SW480 (cell line): ENCODE measurements around the gene ARHGEF3.

Source experiments
- DNase-seq: peaks from one replicate; pipeline ENCODE4 v3.0.0-alpha.2; 2016; ENCODE audit warnings: low spot score

Gene ARHGEF3

DNA sequence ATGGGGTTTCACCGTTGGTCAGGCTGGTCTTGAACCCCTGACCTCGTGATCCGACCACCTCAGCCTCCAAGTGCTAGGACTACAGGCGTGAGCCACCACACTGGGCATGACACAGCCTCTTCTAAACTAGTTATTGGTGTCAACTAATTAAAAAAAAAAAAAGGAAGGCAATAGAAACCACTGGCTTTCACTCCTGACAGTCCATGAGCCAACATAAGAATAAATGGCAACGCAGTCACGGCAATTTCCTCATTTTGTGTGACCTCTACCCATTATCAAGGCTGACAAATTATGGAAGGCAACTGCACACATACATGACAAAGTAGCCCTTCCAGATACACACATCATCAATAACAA lies 5.9 kb downstream of the ARHGEF3 start:
- DNase-seq, result no peak

DNA sequence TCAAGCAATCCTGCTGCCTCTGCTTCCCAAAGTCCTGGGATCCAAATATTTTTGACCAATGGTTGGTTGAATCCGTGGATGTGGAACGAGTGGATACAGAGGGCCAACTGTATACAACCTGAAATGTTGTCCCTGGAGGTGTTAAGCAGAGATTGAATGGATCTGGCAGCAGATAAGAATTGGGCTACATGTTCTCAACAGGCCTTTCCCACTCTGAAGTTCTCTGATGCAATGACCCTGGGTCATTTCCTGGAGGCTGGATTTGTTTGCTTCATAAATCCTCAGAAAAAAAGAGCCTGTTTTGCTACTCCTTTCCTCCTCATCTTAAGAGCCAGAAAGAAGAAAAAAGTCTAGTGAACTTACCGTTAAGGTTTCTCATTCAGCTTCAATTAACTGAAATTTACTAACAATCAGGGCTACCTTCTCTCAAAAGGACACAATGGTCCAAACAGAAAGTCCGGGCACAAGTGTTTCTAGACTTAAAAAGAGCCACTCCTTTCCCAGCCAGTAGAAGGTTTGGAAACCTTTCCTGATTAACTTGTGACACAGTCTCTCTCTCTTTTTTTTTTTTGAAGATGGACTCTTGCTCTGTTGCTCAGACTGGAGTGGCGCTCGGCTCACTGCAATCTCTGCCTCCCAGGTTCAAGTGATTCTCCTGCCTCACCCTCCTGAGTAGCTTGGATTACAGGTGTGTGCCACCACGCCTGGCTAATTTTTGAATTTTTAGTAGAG lies 6.5 kb downstream of the ARHGEF3 start:
- no peak for DNase-seq

DNA sequence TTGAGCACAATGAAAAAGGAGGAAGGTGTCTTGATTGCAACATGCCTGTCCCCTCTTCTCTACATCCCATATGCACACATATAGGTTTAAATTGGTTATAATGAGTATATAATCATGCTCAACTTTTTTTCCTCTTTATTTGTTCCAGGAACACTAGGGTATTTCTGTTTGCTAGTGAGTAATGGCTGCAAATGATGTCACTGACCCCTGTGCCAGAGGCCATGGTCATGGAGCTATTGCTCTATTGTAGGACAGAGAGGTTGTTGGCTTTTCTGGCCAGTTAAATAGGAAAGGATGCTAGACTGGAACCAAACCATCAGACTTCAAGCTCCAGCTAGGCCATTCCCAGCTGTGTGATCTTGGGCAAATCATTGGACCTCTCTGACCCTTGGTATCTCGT lies 9.6 kb downstream of the ARHGEF3 start:
- DNase-seq, result no peak

DNA sequence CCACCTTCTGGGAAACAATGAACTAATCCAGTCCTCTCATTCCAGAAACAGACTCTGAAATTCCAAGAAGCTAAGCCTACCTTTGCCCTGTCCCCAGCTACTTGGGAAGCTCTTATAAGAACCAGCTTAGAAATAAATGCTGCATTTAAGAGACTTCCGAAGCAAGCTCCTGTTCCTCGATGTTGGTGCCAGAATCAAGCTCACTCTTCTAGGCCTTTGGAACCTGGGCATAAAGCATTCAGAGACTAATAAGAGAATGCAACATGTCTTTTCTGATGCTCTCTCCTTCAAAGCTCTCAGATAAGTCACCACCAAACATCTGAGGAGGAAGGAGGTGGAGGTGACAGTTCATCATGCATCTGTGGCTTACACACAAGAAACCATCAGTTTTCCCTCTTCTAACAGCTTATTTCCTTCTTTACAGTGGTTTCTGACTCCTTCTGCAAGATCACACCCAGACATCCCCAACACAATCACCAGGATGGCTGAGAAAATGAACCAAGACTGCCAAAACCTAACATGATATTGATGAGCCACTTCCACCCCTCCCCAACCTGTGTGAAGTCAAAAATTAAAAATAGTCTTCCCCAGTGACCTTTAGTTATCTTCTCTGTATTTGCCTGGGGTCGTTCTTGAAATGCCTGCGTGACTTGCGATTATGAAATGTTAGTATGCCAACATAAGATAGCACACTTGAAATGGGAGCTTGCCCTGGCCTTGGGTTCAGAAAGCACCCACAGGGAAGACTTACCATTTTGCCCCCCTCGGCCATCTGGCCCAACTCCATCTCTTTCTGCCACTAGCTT lies 11.5 kb downstream of the ARHGEF3 start:
- DNase-seq, result no peak

DNA sequence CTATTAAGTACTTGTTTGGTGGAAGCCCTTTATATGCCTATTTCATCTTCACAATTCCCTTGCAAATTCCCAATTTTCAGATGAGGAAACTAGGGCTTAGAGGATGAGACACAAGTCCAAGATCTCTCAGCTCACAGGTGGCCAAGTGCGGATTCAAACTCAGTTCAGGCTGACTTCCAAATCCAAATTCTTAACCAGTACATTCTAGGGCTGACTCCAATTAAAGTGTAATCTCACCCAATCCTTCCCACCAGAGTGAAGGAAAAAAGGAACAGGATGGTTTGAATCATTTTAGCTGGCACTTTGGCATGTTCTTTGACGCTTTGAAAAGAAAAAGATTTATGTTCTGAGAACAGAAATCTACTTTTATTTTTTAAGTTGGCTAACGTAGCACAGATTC lies 12.7 kb downstream of the ARHGEF3 start:
- no peak for DNase-seq

DNA sequence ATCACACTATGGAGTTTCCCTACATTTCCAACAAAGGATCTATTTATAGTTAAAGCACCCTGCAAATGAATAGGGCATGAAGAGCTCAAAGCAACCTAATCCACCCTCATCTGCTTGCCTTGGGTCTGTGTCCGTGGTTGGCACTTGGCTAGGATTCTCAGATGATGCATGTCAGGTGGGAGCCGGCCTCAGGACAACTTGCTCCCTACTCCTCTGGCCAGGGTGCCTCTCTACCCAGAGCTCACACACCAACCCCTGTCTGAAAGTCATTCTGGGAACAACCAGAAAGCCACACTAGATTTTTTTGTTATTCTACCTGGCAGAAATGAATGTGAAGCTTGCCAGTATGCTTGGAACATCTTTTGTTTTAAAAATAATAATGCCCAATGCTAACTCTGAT lies 13.2 kb downstream of the ARHGEF3 start:
- DNase-seq, result no peak

DNA sequence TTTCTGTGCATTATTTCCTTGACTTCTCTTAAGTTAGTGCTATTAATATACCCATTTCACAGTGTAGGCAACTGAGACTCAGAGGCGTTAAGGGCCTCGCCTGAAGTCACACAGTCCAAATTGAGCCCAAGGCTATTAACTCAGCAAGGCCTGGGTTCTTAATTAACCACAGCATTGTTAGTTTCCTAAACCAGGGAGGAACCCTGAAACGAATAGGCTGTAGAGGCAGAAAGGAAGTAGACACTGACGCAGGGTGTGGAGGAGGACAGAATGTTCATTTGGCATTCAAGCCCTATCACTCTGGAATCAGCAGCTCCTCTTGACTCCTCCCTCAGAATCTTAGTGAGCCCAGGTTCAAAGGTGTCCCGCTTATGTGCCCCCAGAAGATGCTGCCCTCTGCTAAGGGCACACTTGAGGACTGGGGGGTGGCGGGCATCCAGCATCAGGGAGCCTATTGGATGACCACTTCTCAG lies 13.9 kb downstream of the ARHGEF3 start:
- no peak for DNase-seq

DNA sequence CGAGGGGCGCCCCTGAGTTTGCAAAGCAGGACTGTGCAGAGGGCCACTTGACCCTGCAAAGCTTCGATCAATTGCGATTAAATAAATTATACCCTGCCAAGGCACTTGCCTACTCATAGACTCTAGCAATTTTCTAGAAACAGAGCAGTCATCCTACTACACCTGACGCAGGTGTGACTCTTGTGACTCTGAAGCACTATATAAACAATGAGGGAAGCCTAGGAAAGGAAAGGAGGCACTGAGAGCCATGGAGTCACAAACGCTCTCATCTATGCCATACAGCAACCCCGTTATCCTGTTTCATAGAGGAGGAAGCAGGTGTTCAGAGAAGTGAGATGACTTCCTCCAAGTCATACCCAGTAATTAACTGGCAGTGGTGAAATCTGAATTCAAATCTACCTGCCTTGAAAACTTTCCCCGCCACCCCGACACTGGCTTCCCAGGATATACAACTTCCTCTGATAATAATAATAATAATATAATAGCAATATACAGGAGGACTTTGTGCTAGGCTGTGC lies 14.4 kb downstream of the ARHGEF3 start:
- no peak for DNase-seq

DNA sequence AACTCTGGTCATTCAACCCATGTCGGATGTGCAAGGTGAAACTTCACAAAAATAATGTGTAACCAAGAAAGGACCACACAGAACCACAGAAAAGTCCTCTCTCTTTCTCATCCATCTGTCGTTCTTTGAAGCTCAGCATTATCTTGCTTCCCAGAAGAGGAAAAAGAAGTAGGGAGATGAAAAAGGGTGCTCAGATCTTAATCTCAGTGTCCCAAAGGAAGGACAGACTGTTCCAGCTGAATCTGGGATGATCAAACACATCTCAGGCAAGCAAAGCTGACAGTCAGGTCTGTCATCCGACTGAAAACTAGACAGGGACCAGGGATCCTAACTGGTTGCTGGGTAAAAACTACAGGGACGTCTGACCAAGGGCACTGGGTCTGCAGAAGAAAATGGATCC lies 16.2 kb downstream of the ARHGEF3 start:
- DNase-seq, result no peak

DNA sequence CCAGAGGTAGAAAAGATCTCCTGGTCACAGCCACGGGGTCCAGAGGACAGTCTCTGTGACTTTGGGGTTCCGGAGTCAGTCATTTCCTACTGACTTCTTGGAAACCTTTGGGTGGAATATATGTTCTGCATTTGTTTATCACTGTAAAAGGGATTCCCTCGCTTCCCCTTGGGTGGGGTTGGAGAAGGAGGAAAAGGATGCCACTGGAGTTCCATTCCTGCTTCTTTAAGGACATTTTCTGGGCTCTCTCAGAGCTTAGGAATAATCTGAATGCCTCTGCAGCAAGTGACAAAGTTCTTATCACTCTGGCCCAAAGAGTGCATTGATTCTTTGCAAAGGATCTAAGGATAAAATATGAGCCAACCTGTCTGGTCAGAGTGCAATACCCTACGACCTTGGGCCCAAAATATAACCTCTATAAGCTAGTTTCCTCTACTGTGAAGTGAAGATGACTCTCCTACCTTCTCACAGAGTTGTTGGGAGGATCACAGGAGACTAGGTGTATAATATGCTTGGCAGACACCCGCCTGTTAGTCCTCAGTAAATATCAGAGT lies 17.2 kb downstream of the ARHGEF3 start:
- DNase-seq, result no peak

DNA sequence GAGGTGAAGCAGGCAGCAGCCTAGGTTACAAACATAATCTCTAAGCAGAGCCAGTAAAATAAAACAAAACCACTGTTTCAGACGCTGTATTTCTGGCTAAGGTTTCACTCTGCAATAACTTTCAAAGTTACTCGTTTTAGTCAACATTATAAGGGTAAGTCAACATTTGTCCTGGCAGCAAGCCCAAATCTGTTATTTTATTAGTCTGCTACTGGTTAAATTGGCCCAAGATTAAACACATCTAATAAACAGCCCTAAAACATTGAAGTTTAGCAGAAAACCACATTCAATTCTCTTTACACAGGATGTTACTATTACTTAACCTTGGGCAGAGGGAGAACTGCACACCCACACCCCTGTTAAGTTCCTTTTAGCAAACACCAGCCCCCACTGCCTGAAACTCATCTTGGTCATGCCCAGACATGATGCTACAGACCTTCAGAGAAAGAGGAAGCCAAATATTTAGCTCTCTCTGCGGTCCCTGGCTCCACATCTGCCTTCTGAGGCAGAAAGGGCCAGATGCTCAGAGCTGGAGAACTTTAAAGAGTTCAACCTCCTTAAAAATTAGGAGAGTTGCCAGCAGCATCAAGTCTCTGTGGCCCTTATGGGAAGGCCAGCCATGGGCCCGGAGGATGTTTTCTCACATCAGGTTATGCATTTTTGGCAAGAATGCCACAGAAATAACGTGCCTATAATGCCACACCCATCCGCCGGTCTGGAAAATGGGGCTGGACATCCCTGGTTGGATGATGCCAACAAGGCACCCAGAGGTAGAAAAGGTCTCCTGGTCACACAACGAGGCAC lies 17.9 kb downstream of the ARHGEF3 start:
- DNase-seq, result no peak

DNA sequence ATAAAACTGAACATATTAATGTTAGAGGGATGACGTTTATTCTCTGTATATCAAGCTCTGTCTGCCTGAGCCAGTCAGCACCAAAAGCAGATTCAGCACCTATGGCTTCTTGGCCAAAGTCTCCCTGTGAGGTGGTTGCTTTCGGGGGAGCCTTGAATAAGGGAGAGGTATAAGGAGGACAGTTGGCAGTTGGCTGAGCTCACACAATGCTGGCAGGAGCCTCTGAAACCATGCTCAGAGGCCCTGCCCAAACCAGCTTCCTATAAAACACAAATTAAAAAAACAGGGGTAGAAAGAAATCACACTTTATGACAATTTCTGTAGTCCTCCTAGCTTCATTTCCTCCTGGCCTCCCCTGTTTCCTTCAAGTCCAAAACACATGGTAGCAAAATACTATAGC lies 18.8 kb downstream of the ARHGEF3 start:
- no peak for DNase-seq

DNA sequence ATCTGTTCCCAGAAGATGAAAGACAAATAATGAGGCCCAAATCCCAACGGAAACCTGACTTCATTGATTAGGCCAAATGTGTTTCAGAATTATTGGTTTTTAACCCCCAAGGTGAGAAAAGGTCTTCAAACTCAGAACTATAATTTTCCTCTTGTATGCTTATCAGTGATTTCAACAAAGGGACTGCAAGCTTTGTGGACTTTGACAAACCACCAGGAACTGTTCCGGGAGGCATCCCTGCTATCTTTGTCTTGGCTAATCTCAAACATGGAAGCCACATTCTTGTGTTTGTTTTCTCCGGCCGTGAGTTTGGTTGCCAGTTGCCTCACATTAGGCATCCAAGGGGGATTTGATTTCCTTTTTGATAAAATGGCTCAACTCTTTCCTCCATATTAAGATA lies 19.5 kb downstream of the ARHGEF3 start:
- no peak for DNase-seq

DNA sequence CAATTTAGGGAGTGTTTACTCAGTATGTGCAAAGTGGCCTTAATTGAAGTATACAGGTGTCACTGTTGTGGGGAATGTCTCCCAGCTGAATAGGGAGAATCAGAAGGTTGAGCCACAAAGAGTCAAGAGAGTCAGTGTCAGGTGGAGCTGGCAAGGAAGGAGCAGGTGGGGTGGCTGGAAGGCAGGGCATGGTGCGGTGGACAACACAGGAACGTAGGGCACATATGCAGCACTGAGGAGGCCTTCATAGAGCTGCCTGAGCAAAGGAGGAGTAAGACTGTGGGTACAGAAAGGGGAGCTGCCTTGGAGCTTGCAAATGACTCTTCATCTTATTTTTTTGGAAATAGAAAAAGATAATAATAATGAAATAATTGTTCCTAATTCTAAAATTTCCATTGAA lies 20.0 kb downstream of the ARHGEF3 start:
- DNase-seq, result no peak

DNA sequence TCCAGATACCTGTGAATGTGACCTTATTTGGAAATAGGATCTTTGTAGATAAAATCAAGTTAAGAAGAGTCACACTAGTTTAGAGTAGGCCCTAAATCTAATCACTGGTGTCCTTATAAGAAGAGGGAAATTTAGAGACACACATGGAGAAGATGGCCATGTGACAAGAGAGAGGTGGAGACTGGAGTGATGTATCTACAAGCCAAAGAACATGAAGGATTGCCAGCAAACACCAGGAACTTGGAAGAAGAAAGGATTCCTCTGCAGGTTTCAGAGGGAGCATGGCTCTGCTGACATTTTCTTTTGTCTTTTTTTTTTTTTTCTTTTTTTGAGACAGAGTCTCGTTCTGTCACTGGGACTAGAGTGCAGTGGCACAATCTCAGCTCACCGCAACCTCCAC lies 20.8 kb downstream of the ARHGEF3 start:
- no peak for DNase-seq

DNA sequence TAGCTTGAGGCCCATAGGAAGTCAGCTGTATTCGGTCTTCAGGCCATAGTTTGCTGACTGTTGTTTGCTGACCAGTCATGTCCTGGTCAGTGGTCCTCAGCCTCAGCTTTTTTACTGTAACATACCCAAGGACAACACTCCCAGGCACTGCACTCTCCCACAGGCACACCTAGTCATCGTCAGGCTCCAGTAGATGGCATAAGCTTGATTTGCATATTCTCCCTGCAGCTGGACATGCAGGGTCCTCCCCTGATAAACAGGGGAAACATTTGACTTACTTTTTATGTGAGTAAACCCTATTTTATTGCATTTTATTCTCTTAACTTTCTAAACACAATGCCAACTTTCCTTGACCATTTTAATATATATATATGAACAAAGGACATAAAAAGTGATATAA lies 22.9 kb downstream of the ARHGEF3 start:
- DNase-seq, result no peak

DNA sequence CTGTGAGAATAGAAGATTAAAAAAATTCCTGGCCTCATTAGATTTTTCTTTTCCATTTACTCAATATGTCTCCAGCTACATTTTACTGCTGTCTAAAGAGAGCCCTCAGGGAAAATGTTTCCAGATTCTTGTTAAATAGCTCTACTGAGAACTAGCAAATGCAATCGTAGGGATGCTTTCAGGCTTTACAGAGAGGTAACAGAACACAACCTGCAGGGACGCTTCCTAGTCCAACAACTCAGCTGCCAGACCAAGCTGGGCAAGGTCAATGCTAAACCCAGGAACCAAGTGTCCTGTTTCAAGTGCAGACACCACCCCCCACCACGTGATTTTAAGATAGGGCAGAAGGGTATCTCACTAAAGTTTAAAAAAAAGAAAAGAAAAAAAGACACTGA lies 25.2 kb downstream of the ARHGEF3 start:
- no peak for DNase-seq

DNA sequence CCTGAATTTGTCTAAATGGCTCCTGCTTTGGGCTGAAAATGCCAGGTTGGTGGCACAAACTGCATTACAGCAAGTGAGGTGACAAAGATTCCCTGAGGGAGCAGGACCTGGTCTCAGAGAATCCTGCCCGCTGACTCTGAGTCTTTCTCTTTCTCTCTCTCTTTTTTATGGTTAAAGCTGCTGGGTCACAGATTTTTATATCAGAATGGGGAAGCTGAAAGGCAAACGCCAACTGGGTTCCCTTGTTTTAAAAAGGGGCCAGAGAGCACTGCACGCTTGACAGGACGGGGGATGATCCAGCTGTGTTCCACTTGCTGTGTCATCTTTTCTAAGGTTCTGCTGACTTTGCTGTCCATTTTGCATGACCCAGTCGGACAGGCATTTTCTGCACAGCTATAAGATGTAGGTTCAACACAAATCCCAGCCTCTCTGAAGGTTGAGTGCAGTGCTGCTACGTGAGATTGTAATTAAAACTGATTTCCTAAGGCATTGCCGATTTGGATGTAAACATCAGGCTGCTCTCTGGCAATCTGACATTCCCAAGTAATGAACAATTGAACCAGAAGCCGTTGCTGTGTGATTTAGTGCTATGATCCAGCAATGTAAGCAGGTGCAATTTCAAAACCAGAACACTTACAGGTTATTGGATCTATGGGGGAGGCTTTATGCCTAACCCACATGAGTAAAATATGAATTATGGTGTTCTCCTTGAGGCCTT lies 25.8 kb downstream of the ARHGEF3 start:
- DNase-seq, result no peak

DNA sequence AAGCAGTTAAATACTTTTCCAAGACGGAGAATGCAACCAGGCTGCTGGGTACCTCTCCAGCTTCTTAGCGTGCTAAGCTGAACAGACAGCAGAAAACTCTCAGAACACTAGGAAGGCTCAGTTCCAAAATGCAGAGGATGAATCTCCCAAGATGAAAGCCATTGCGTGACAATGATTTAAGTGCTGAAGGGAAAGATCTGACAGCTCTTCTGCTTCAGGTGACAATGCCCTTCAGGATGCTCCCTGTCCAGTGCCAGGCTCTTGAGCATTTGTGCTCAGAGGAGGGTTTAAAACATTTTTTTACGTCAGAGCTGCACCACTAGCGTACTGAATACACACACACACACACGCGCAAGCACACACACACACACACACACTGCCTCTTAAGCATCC lies 26.3 kb downstream of the ARHGEF3 start:
- no peak for DNase-seq

DNA sequence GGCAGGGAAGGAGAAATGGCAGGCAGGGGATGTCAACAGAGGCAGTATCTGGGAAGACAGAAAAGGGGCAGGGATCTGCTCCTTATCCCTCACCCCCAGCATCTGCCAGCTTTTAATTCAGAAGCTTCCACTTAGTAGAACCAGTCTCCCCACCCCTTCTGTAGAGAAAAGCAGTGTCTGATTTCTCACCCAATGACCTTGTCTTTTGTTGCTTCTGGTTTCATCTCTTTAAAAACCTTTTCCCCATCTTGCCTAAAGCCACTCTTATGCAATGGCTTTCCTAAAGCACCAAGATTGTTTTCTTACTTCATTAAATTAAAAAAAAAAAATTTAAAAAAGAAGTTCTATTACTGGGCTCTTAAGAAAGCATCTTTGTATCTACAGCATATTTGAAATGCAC lies 27.8 kb downstream of the ARHGEF3 start:
- no peak for DNase-seq
